Amniotic stem cell (primary cell): ENCODE data around the gene ZBTB1.

Experiments
- DNase-seq: peaks from one replicate; lab custom pipeline; 2025; lab: John Stamatoyannopoulos, UW

ZBTB1 gene, protein sequence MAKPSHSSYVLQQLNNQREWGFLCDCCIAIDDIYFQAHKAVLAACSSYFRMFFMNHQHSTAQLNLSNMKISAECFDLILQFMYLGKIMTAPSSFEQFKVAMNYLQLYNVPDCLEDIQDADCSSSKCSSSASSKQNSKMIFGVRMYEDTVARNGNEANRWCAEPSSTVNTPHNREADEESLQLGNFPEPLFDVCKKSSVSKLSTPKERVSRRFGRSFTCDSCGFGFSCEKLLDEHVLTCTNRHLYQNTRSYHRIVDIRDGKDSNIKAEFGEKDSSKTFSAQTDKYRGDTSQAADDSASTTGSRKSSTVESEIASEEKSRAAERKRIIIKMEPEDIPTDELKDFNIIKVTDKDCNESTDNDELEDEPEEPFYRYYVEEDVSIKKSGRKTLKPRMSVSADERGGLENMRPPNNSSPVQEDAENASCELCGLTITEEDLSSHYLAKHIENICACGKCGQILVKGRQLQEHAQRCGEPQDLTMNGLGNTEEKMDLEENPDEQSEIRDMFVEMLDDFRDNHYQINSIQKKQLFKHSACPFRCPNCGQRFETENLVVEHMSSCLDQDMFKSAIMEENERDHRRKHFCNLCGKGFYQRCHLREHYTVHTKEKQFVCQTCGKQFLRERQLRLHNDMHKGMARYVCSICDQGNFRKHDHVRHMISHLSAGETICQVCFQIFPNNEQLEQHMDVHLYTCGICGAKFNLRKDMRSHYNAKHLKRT

DNA sequence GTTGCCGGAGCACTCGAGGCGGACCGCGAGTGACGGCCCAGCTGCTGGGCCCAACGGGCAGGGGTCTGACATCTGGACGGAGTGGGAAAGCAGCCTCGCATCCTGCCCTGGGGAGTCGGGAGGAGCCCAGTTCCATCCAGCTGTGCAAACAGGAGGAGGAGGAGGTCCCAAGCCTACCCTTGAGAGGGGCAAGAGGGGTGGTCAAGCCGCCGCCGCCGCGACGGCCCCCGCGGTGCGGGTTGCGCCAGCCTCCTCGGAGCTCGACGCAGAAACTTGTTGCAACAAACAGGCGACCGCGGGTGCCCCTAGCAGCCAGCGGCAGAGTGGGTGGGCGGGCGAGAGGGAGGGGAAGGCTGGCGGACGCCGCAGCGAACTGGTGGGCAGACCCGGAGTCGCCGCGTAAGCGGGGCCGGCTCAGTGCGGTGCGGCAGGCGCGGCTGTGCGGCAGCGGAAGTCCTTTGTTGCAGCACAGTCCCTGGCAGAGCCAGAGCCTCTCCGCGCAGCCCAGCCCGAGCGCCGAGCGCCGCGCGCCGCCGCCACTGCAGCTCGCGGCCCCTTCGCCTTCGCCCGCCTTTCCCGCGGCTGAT is at the start of gene ZBTB1:
TSS of gene ZBTB1 (plus strand) at position 461 of the 587 bp plus-strand sequence. CDS start 16,735 bp downstream, outside the sequence.
- DNase-seq: peak; percentile 49

DNA sequence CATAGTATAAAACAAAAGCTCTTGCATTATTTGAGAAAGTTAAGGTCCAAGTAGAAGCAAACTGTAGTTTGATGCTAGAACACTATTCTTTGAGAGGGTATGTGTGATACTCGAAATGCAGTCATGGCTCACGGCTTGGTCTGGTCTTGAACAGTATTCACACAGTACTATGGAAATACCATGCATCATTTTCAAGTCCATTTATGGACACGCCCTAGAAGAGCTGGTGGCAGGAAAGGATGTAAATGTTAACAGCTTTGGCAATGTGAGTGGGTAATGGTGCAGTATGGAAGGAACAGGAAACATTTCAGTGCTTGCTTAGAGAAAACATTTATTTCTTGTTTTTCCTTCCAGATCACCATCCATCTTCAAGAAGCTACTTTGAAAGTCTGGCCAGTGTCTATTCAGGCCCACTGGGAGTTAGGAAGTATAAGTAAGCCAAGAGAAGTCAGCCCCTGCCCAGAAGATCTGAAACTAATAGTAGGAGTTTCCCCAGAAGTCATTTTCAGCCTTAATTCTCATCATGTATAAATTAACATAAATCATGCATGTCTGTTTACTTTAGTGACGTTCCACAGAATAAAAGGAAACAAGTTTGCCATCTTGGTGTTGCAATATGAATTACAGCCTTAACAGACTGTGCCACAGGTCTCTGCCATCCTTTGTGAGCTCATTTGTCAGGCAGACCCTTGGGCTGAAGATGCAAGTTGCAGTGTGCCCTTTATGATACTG is 45.0 kb upstream of the ZBTB1 start:
- DNase-seq: no peak

DNA sequence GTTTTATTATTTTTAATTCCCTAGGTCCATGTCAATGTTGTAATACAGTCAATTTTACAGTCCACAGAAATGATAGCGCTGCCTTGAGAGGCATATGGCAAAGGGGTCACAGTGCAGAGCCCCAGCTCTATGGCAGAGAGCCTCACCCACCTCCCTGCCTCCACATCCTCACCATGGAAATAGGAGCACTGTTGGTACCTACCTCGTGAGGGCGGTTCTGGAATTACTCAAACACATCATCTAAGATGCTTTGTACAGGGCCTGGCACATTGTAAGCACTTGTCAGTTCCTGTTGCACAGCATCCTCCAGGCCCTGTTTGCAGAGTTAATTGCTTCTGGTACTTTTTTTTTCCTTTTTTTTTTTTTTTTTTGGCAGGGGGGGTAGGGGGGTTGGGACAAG is 43.3 kb upstream of the ZBTB1 start:
- no peak for DNase-seq

DNA sequence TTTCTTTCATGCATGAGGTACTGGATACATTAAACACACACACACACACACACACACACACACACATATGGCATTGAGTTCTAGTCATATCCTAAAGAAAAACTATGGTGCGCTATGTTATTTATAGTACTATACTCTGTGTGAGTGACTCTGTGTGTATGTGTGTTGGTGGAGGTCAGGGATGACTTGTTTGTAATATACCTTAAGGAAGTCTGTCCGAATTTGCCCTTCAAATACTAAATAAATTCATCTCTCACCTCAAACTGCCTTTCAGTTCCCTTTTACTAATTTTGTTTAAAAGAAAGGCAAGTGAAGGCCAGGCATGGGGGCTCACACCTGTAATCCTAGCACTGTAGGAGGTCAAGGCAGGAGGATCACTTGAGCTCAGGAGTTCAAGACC is 41.4 kb upstream of the ZBTB1 start:
- no peak for DNase-seq

DNA sequence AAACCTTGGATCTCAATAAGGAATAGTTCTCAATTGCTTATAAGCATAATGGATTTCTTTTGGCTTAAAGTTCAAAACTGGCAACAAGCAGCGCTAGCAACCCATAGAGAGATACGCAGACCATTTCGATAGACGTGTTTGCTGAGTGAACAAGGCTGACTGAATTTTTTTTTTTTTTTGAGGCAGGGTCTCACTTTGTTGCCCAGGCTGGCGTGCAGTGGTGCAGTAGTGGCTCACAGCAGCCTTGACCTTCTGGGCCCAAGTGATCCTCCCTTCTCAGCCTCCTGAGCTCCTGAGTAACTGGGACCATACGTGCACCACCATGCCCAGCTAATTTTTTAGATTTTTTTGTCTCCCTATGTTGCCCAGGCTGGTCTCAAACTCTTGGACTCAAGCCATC is 40.7 kb upstream of the ZBTB1 start:
- no peak for DNase-seq

DNA sequence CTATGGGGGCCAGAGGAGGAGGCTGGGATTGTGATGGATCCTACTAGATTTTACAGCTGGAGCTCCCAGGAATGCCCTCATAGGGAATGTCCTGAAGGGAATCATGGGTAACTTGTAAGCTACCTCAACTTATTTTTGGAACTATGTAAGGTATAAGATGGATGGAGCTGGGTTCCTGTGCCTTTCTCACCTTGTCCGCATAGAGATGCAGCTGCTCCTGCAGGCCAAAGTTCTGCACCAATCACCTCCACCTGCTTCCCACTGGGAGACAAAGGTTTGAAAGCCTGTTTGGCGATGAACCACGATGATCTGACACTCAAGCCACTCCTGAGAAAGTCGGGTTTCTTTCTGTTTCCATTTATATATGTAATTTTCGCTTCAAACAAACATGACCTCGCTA is 39.9 kb upstream of the ZBTB1 start:
- DNase-seq: no peak

DNA sequence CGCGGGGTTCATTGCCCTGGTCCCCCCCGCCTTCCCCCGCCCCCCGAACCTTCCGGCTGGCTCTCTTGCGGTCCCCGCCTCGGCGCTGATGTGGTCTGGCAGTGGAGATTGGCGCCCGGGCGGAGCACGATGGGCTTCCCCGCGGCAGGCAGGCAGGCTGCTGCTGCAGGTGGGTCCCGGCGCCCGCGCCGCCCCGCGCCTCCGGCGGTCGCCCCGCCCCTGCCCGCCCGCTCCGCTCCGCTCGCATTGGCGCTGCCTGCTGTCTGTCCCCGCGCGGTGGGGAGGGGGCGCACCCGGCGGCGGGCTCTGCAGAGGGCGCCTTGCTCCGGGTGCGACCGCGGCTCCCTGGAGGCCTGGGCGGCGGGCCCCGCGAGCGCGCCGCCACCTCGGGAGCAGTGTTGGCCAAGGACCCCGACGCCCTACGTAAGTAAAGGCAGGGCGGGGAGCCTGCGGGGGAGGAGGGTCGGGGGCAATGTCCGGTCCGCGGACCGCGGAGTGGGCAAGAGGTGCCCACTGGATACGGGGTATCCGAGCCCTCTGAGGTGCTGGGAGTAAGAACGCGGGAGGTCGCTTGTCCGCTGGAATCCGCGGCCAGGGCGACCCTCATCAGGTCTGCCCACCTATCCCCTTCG is 39.3 kb upstream of the ZBTB1 start, which contains the start of gene AKAP5:
TSS of gene AKAP5 (plus strand) at position 309 of the 632 bp plus-strand sequence. CDS start 2,896 bp downstream, outside the sequence.
- DNase-seq: no peak

DNA sequence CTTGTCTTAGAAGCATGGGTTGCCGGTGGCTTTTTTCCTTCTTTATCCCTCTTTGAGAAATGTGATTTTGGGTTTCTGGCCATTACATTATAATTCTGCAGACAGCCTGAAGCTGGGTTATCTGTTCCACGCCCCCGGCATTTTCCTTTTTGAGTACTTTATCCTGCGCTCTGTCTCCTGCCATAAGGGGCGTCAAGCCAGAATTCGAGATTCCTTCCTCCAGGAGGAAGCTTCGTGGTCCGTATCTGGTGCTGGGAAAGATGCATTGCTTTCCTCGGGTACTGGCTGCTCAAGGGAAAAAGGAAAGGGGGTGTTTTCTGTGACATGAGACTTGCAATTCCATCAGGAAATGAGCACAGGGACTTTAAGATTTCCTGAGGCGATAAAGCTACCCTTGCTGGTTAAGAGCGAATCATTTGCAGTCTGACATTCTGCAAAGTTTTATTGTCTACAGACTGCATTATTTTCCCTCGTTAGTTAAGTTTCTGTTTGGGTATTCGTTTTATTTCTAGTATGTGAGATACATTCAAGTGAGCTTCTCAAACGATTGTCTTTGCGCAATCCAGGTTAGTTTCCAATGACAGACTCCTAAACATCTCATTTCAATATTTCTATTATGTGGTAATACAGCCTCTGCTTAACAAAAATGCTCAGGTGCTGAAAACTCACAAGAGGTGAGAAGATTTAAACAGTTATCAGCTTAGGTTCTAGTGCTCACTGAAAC is 38.6 kb upstream of the ZBTB1 start:
- peak; percentile 62 for DNase-seq

DNA sequence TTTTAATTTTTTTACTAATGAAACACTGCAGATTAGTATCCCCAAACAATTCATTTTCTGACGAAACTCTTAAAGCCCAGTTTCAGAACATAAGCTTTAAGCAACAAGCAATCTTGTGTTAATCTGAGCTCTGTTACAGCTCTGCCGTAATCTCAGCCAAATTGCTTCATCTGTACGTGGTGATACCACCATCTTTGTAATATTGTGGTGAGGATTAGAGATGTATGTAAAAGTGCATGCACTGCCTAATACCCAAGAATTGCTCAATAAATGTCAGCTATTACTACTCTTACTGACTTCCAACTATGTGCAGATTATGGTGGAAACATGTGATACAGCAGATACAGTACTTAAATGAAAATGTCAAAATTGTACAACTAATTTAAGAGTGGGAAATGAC is 37.5 kb upstream of the ZBTB1 start:
- DNase-seq: no peak

DNA sequence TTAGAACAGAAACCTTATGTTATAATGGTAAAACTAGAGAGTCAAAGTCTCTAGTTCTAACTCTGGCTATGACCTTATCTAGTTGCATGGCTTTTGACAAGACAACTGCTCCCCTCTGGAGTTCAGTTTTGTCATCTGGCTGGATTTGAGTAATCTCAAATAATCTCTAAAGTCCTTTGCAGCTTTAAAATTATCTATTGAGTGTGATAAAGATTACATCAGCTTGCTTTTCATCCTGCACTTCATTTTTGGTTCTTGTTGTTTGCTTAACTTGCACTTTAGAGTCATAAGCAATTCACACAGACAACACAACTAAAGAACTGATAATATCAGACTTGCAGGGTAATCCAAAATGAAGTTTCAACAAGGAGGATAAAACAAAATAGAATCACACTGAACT is 37.0 kb upstream of the ZBTB1 start:
- no peak for DNase-seq

DNA sequence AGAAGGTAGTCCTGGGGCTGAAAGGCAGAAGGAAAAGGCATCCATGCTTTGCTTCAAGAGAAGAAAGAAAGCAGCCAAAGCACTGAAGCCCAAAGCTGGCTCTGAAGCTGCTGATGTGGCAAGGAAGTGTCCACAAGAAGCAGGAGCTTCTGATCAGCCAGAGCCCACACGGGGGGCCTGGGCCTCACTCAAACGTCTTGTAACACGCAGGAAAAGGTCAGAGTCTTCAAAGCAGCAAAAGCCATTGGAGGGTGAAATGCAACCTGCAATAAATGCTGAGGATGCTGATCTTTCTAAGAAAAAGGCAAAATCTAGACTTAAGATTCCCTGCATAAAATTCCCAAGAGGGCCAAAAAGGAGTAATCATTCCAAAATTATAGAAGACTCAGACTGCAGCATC is 36.1 kb upstream of the ZBTB1 start:
- DNase-seq: no peak

DNA sequence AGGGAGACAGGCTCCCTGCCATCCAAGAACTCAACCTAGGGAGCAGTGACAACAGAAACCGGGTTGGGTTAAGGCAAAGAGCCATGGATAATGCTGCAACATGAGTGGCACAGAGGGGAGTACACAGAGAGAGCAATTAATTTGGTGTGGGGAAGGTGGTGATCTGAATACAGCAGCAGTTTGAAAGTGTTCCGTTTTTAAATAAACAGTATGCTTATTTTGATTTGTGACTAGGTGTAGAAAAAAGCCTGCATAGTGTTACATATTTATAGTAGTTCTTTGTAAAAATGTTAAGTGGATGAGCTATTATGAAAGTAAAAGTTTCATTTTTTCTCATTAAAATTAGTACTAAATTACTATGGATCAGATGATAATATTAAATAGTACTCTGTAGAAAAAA is 30.5 kb upstream of the ZBTB1 start:
- DNase-seq: no peak

DNA sequence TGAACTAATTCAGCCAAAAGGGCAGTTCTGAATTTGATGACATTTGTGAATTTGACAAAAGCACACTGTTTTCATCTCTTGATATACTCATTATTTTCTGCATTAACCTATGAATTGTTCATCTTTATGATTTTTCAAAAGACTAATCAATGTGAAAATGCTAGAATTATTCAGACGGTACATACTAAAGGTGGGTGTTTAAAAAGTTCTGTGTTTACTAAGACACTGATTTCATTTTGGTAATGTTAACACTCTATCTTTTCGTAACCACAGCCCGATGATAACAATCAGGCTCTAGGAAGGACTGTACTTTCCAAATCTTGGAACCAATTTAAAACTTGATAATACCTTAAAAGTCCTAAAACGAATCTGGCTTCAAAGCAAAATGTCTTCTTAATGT is 29.9 kb upstream of the ZBTB1 start:
- DNase-seq: no peak

DNA sequence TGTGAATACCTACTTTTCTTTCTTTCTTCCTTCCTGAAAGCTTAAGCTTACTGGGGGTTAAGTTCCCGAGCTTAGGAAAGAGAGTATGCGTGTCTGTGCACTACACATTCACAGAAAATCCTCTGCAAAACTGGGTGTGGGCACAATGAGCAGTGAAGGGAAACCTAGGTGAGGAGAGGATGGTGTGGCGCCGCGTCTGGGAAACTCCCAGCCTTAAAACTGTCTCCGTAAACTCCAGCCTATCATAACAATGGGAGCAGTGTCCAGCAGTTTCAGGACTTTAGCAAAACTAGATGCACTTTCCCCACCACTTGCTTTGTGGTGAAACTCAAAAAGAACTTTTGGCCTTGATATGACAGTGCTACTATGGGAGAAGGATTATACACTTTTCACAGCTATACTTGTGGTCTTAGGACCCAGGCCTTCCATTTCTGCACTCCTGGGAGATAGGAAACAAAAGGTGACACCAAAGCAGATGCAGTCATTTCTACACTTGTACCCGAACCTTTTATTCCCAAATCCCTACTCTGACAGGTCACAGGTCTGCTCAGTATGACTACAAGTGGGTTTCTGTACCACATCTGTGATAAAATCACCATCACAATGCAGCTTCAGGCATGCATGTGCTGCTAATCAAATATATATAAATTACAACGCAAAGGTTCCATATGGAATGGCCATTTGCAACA is 28.8 kb upstream of the ZBTB1 start:
- DNase-seq: no peak

DNA sequence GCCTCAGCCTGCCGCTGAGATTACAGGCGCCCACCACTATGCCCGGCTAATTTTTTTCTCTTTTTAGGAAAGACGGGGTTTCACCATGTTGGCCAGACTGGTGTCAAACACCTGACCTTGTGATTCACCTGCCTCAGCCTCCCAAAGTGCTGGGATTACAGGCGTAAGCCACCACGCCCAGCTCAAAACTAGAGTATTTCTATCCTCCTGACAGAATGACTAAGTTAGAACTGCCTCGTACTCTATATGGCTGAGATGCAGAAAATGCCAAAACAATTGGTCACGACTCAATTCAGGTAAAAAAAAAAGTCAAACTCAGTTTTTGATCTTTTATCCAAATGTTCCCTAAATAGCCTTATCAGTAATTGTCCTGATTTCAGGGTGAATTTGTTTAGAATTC is 28.1 kb upstream of the ZBTB1 start:
- DNase-seq: no peak

DNA sequence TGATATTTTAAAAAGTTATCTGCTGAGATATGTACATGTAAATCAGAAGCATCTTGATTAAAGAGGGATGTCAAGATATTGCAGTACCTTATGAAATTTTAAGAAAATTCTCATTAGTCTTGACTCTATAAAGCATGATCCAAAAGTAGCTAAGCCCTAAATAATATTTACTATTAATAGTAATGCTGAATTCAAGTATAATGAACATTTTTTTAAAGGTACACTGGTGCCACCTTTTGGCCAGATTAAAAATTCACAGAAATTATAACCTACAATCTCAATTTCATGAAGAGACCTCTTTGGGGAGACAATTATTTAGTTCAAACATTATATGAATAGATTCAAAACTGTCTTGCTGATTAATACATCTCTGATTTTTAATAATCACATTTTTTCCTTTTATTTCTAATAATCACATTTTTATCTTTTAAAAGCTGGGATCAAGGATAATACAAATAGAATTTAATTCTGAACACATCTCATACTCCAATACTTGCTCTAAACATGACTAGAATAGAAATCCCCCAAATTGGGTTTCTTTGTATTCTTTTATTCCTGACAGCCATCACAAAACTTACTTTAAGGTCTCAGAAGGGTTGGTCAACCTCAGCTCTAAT is 25.8 kb upstream of the ZBTB1 start:
- no peak for DNase-seq

DNA sequence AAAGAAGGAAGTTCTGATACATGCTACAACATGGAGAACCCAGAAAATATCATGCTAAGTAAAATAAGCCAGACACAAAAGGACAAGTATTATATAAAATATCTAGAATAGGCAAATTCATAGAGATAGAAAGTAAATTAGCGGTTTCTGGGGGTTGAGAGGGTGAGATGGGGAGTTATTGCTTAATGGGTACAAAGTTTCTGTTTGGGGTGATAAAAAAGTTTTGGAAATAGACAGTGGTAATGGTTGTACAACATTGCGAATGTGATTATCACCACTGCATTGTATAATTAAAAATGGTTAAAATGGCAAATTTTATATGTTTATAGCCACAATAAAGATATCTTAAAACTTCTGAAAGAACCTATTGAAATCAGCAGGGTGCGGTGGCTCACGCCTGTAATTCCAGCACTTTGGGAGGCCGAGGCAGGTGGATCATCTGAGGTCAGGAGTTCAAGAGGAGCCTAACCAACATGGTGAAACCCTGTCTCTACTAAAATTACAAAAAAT is 15.9 kb upstream of the ZBTB1 start:
- no peak for DNase-seq

DNA sequence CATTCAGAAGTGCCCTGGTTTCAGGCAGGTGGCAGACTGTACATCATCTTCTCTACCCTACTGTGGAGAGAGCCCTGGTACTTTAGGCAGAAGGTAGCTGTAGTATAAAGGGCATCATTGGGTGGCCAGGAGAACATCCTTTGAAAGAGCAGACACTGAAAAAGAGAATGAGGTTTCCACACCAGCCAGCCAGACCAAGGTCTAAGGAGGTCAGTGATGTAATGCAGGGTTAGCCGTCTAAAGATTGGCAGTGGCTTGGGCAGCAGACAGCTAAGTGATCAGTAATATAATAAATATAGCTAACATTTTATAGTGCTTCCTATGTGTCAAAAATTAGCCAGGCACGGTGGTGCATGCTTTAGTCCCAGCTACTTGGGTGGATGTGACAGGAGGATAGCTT is 12.9 kb upstream of the ZBTB1 start:
- DNase-seq: no peak

DNA sequence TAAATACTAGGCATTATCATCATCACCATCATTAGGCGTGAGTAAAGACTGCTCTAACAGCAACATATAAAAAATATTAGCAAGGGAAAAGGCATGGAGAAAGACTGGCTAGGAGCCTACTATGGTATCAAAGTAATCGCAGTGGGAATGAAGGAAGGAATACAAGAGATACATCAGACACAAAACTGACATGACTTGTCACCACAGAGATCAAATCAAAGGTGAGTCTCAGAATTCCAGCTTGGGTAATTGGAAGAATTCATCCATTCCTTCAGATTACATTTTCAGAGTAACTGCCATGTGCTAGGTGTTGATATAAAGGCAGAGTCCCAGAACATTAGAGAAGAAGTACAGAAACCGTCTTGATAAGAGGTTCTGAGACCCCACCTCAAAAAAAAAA is 11.1 kb upstream of the ZBTB1 start:
- no peak for DNase-seq

DNA sequence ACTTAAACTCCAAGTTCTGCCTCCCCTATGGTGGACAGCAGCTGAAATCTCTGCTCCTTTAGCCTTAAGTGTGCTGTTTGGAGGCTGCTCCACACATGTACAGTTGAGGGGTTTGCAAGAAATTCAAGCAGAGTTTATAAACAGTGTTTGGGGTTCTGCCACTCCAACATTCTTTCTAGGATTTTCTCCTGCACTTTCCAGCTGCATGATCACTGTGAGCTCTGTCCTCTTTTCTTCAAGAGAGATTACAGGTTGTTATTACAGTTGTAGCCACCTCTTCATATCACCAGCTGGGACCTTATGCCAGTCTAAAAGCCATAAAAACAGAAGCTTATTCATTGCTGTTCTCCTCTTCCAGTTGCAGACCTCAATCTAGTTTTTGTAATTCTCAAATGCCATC is 9.3 kb upstream of the ZBTB1 start:
- DNase-seq: no peak
